Right lobe of liver (tissue), 6 donors: ENCODE results near the gene TANGO2. TPM values are rescaled to one million over a fixed set of nuclear protein-coding genes. Genes with fewer than 3 reads are reported as not detected.

Source experiments
- ATAC-seq, 4 donors: fragments of 200-7000 bp; cut with Tn5 transposase; one replicate each; pipeline ENCODE4 v1.9.1; 2020; ENCODE audit warnings: mild to moderate bottlenecking in 4 of 4, moderate library complexity in 4 of 4
- DNase-seq, 3 donors: peaks; one replicate each; pipeline ENCODE4 v3.0.0-alpha.2; 2020
- H3K27ac ChIP-seq, 3 donors: fragments of 200-600 bp; one replicate each; pipeline ENCODE4 v1.8.0; 2022
- H3K27me3 ChIP-seq, 2 donors: fragments of 200-600 bp; one replicate each; pipeline ENCODE4 v1.8.0; 2022
- H3K36me3 ChIP-seq, 4 donors: fragments of 200-600 bp; sonication (generic) in 1 of 4; one replicate each; pipeline versions ENCODE4 v1.5.1 to v1.8.0; 2017 to 2022; ENCODE audit warnings: control low read depth in 1 of 4
- H3K4me1 ChIP-seq, 4 donors: fragments of 200-600 bp; sonication (generic) in 1 of 4; one replicate each; pipeline versions ENCODE4 v1.5.1 to v1.8.0; 2017 to 2022; ENCODE audit warnings: control low read depth in 1 of 4
- H3K4me3 ChIP-seq, 3 donors: fragments of 200-600 bp; one replicate each; pipeline ENCODE4 v1.8.0; 2022
- H3K9me3 ChIP-seq, 4 donors: fragments of 200-600 bp; sonication (generic) in 1 of 4; one replicate each; pipeline versions ENCODE4 v1.5.1 to v1.8.0; 2017 to 2022; ENCODE audit warnings: control low read depth in 1 of 4
- CTCF ChIP-seq, 4 donors: fragments of 200-600 bp in 3 of 4; fragments of 450-650 bp in 1 of 4; IDR thresholded peaks; one replicate each; pipeline versions ENCODE4 v1.5.1 to v1.8.0; 2016 to 2022; ENCODE audit warnings: antibody characterized with exemption in 4 of 4, mild to moderate bottlenecking in 2 of 4
- POLR2A ChIP-seq: fragments of 450-650 bp; IDR thresholded peaks from one replicate; pipeline ENCODE4 v1.6.1; 2017; ENCODE audit warnings: antibody characterized with exemption, mild to moderate bottlenecking
- WGBS: methylation state at CpG from one replicate; pipeline ENCODE4 v1.1.6; 2018; ENCODE audit warnings: low coverage, low lambda C conversion rate; ENCODE audit not compliant: insufficient coverage; ENCODE audit errors: missing lambda C conversion rate; 5-methylcytosine and 5-hydroxymethylcytosine counted together
- intact Hi-C, 2 donors: fragments of 100-400 bp; cut with DNase I; formaldehyde crosslinking; loops; one replicate each; pipeline versions ENCODE4 v1.11.2 to v1.14.1; 2022
- total RNA-seq, 6 experiments: library from RNA; depleted of rRNA in 2 of 6; stranded (reverse); fragments of >200 nt in 2 of 6; fragmentation: NEBNext Ultra II Directional in 3 of 6; extraction: Animal tissue kit (Norgen Biotek cat#: 25700) in 3 of 6; gene quantifications; one replicate each; pipeline versions ENCODE4 v1.1.0 to v1.2.4, GENCODE V29; 2016 to 2023
- donor health status: DM: no; HTN: yes; CAD: no.
- donor health status: DM: no; HTN: no; CAD: no.
- donor health status: DM: no; HTN: no; CAD: no.
- donor health status: DM: no; HTN: yes; CAD: no.
- donor health status: DM: no; HTN: yes; CAD: no.

TANGO2 gene
- total RNA-seq, 6 experiments from 2014 or later: 11.0 to 27.0 (median 15.5) TPM

- intact Hi-C loops: loop anchor here in 1 of 2 donors (10.0 kb wide), 1 partner anchor 48 kb away; no protein-coding TSS in a partner anchor
- no peak for DNase-seq
- WGBS: 71% methylated on average over 8 of the region's 11 CpGs
- H3K27ac ChIP-seq: peak overlapping the region; percentile 43 to 92 (median 83)
- peak overlapping the region; percentile 92 to 97 (median 93) for H3K4me3 ChIP-seq
- H3K4me1 ChIP-seq: peaks cover 0 to 19% (median under 1%) of the 10 kb centered on the region in 4 donors
- no peak for ATAC-seq
- TF ChIP-seq POLR2A (no peak), CTCF (IDR thresholded peaks at IDR 0.05) (no peak)
- peaks cover 0 to 3% (median 0%) of the 10 kb centered on the region in 4 donors for H3K36me3 ChIP-seq
- no peaks in the 10 kb centered on the region for H3K9me3 ChIP-seq
- H3K27me3 ChIP-seq: no peaks in the 10 kb centered on the region
Observed at GRCh38 chr22:20022231-20022977, 1.5 kb downstream of the TANGO2 start.

- ATAC-seq (no peak), DNase-seq (no peak)
- Histone ChIP-seq H3K4me3 (no peak overlapping the region), H3K36me3 (peaks cover 0 to 3% (median 0%) of the 10 kb centered on the region in 4 donors), H3K4me1 (peaks cover 0 to 18% (median 0%) of the 10 kb centered on the region in 4 donors), H3K9me3 (no peaks in the 10 kb centered on the region), H3K27me3 (no peaks in the 10 kb centered on the region), H3K27ac (peak overlapping the region in 1 of 3 donors; percentile 92)
- intact Hi-C loops: loop anchor here in 1 of 2 donors (10.0 kb wide), 1 partner anchor 48 kb away; no protein-coding TSS in a partner anchor
- TF ChIP-seq POLR2A (no peak), CTCF (IDR thresholded peaks at IDR 0.05) (no peak)
- WGBS: 48% methylated on average over 10 of the region's 10 CpGs
Observed at GRCh38 chr22:20022978-20023613, 2.2 kb downstream of the TANGO2 start.

GRCh38 chr22:20024225-20024624 is 3.3 kb downstream of the TANGO2 start:
- intact Hi-C loops: loop anchor here in 1 of 2 donors (10.0 kb wide), 1 partner anchor 49 kb away; no protein-coding TSS in a partner anchor
- Histone ChIP-seq H3K27ac (no peak overlapping the region), H3K9me3 (no peaks in the 10 kb centered on the region), H3K4me3 (no peak overlapping the region), H3K4me1 (peaks cover 0 to 18% (median 0%) of the 10 kb centered on the region in 4 donors), H3K27me3 (no peaks in the 10 kb centered on the region), H3K36me3 (peaks cover 0 to 3% (median 0%) of the 10 kb centered on the region in 4 donors)
- peak in 1 of 3 donors; percentile 40 for DNase-seq
- no peak for ATAC-seq
- WGBS: 98% methylated on average over 10 of the region's 13 CpGs
- TF ChIP-seq POLR2A: no peak
- TF ChIP-seq CTCF (IDR thresholded peaks at IDR 0.05): no peak

- peaks cover 0 to 3% (median 0%) of the 10 kb centered on the region in 4 donors for H3K36me3 ChIP-seq
- peaks cover 0 to 18% (median 0%) of the 10 kb centered on the region in 4 donors for H3K4me1 ChIP-seq
- ATAC-seq (no peak), DNase-seq (peak in 1 of 3 donors; percentile 35)
- no peaks in the 10 kb centered on the region for H3K27me3 ChIP-seq
- WGBS: 80% methylated on average over 2 of the region's 15 CpGs
- intact Hi-C loops: loop anchor here in 1 of 2 donors (10.0 kb wide), 1 partner anchor 50 kb away; no protein-coding TSS in a partner anchor
- no peaks in the 10 kb centered on the region for H3K9me3 ChIP-seq
- H3K27ac ChIP-seq: no peak overlapping the region
- TF ChIP-seq CTCF (IDR thresholded peaks at IDR 0.05) (no peak), POLR2A (no peak)
- no peak overlapping the region for H3K4me3 ChIP-seq
Observed at GRCh38 chr22:20024650-20025397, 3.9 kb downstream of the TANGO2 start.
